Activated T-helper 1 cell treated with anti-CD3 and anti-CD28 coated beads, Interleukin-12 subunit alpha, Interleukin-12 subunit beta, Interleukin-2, Interleukin-4 antibody, amounts not matched to agents 30 ng/mL and 10 ng/mL and 1 ng/mL, durations not matched to agents 14 hours and 24 hours and 36 hours (primary cell): ENCODE measurements around the gene ACSS1. TPM values are rescaled to one million over a fixed set of nuclear protein-coding genes. Genes with fewer than 3 reads are reported as not detected.

ENCODE experiments used
- DNase-seq: peaks from one replicate; pipeline ENCODE4 v3.0.0; 2021; ENCODE audit warnings: low spot score
- H3K27ac Mint-ChIP-seq: one replicate; pipeline ENCODE4 v1.8.0; 2021; ENCODE audit warnings: mild to moderate bottlenecking, mixed read lengths
- H3K27me3 Mint-ChIP-seq: one replicate; pipeline ENCODE4 v1.8.0; 2022; ENCODE audit warnings: mild to moderate bottlenecking, moderate library complexity, mixed read lengths; ENCODE audit not compliant: insufficient read depth
- H3K36me3 Mint-ChIP-seq: one replicate; pipeline ENCODE4 v1.8.0; 2021; ENCODE audit warnings: low read depth, mixed read lengths
- H3K4me1 Mint-ChIP-seq: one replicate; pipeline ENCODE4 v1.8.0; 2021; ENCODE audit warnings: low read depth, mixed read lengths
- H3K4me3 Mint-ChIP-seq: one replicate; pipeline ENCODE4 v1.8.0; 2021; ENCODE audit warnings: mild to moderate bottlenecking, moderate library complexity, mixed read lengths
- H3K9me3 Mint-ChIP-seq: one replicate; pipeline ENCODE4 v1.8.0; 2021; ENCODE audit warnings: mixed read lengths
- intact Hi-C: fragments of 100-400 bp; cut with micrococcal nuclease; formaldehyde crosslinking; loops from one replicate; pipeline ENCODE4 v1.15.1; 2024
- total RNA-seq: library from RNA; stranded (reverse); gene quantifications from 2 replicates; pipeline ENCODE4 v1.2.3, GENCODE V29; 2022

Gene ACSS1
- total RNA-seq, 1 donor from 2014 or later: 11.7 TPM

- DNase-seq: no peak
- intact Hi-C loops: no loop called here
- peaks cover 76% of the 10 kb centered on the region for H3K36me3 Mint-ChIP-seq
These were observed 94.0 kb downstream of the ACSS1 start for GRCh38 chr20:24963672-24964505.

GRCh38 chr20:24962510-24962909 is 95.4 kb downstream of the ACSS1 start:
- peak overlapping the region; percentile 9 for H3K27ac Mint-ChIP-seq
- DNase-seq: no peak
- H3K4me1 Mint-ChIP-seq: peaks cover 24% of the 10 kb centered on the region
- H3K9me3 Mint-ChIP-seq: no peaks in the 10 kb centered on the region
- H3K4me3 Mint-ChIP-seq: no peak overlapping the region
- peaks cover 73% of the 10 kb centered on the region for H3K36me3 Mint-ChIP-seq
- intact Hi-C loops: no loop called here
- no peaks in the 10 kb centered on the region for H3K27me3 Mint-ChIP-seq

More at GRCh38 chr20:24963672-24964505, 94.0 kb downstream of the ACSS1 start:
- Mint-ChIP-seq H3K27me3 (no peaks in the 10 kb centered on the region), H3K9me3 (no peaks in the 10 kb centered on the region), H3K27ac (peak overlapping the region; percentile 57), H3K4me1 (peaks cover 24% of the 10 kb centered on the region), H3K4me3 (no peak overlapping the region)

- H3K27ac Mint-ChIP-seq: peak overlapping the region; percentile 48
- no peaks in the 10 kb centered on the region for H3K9me3 Mint-ChIP-seq
- no peak for DNase-seq
- H3K27me3 Mint-ChIP-seq: no peaks in the 10 kb centered on the region
- intact Hi-C loops: no loop called here
- H3K36me3 Mint-ChIP-seq: peaks cover 71% of the 10 kb centered on the region
- H3K4me3 Mint-ChIP-seq: no peak overlapping the region
- peaks cover 24% of the 10 kb centered on the region for H3K4me1 Mint-ChIP-seq
These were observed 95.8 kb downstream of the ACSS1 start for GRCh38 chr20:24962182-24962492.

GRCh38 chr20:24961384-24962181 is 96.4 kb downstream of the ACSS1 start:
- intact Hi-C loops: no loop called here
- H3K4me1 Mint-ChIP-seq: peaks cover 24% of the 10 kb centered on the region
- DNase-seq: no peak
- H3K9me3 Mint-ChIP-seq: no peaks in the 10 kb centered on the region
- no peak overlapping the region for H3K4me3 Mint-ChIP-seq
- H3K36me3 Mint-ChIP-seq: peaks cover 72% of the 10 kb centered on the region
- H3K27ac Mint-ChIP-seq: peak overlapping the region; percentile 48
- no peaks in the 10 kb centered on the region for H3K27me3 Mint-ChIP-seq

- peaks cover 24% of the 10 kb centered on the region for H3K4me1 Mint-ChIP-seq
- no peak for DNase-seq
- intact Hi-C loops: no loop called here
- peak overlapping the region; percentile 78 for H3K27ac Mint-ChIP-seq
- H3K9me3 Mint-ChIP-seq: no peaks in the 10 kb centered on the region
- no peak overlapping the region for H3K4me3 Mint-ChIP-seq
- no peaks in the 10 kb centered on the region for H3K27me3 Mint-ChIP-seq
- H3K36me3 Mint-ChIP-seq: peaks cover 69% of the 10 kb centered on the region
These were observed 97.1 kb downstream of the ACSS1 start for GRCh38 chr20:24960861-24961260.

GRCh38 chr20:24960302-24960801 is 97.6 kb downstream of the ACSS1 start:
- Mint-ChIP-seq H3K27me3 (no peaks in the 10 kb centered on the region), H3K9me3 (no peaks in the 10 kb centered on the region), H3K4me3 (no peak overlapping the region), H3K4me1 (peaks cover 19% of the 10 kb centered on the region), H3K27ac (peak overlapping the region; percentile 78), H3K36me3 (peaks cover 70% of the 10 kb centered on the region)
- intact Hi-C loops: no loop called here
- no peak for DNase-seq

- Mint-ChIP-seq H3K27ac (no peak overlapping the region), H3K27me3 (no peaks in the 10 kb centered on the region), H3K4me1 (peaks cover 19% of the 10 kb centered on the region), H3K36me3 (peaks cover 70% of the 10 kb centered on the region), H3K9me3 (no peaks in the 10 kb centered on the region), H3K4me3 (no peak overlapping the region)
- intact Hi-C loops: no loop called here
- DNase-seq: no peak
These were observed 98.2 kb downstream of the ACSS1 start for GRCh38 chr20:24959591-24960301.

GRCh38 chr20:24958506-24959385 is 99.2 kb downstream of the ACSS1 start:
- H3K4me1 Mint-ChIP-seq: peaks cover 23% of the 10 kb centered on the region
- H3K27me3 Mint-ChIP-seq: no peaks in the 10 kb centered on the region
- H3K27ac Mint-ChIP-seq: peak overlapping the region; percentile 4
- no peak for DNase-seq
- H3K9me3 Mint-ChIP-seq: no peaks in the 10 kb centered on the region
- H3K4me3 Mint-ChIP-seq: no peak overlapping the region
- intact Hi-C loops: no loop called here
- H3K36me3 Mint-ChIP-seq: peaks cover 72% of the 10 kb centered on the region

GRCh38 chr20:24957326-24958016 is 100.5 kb downstream of the ACSS1 start:
- DNase-seq: no peak
- Mint-ChIP-seq H3K9me3 (no peaks in the 10 kb centered on the region), H3K27ac (peak overlapping the region; percentile 40), H3K36me3 (peaks cover 68% of the 10 kb centered on the region), H3K4me1 (peaks cover 33% of the 10 kb centered on the region), H3K4me3 (no peak overlapping the region), H3K27me3 (no peaks in the 10 kb centered on the region)
- intact Hi-C loops: no loop called here
